HUES64 (cell line): ENCODE results near the gene TPPP2.
"Not testable (repeated sequence)": the region's sequence is repeated elsewhere in the genome, so short reads cannot be mapped to it uniquely, and the experiment has no call there.

ENCODE experiments used
- H3K27ac ChIP-seq: 2 replicates; pipeline ENCODE4 v1.7.0; 2013; ENCODE audit warnings: low read depth, low read length, inconsistent platforms
- H3K27me3 ChIP-seq: 2 replicates; pipeline ENCODE4 v1.6.1; 2013; ENCODE audit warnings: mild to moderate bottlenecking, low read length; ENCODE audit not compliant: insufficient read depth
- H3K36me3 ChIP-seq: 2 replicates; pipeline ENCODE4 v1.6.1; 2013; ENCODE audit warnings: mild to moderate bottlenecking, low read length; ENCODE audit not compliant: insufficient read depth
- H3K4me1 ChIP-seq: 2 replicates; pipeline ENCODE4 v1.6.1; 2013; ENCODE audit warnings: mild to moderate bottlenecking, low read length, moderate library complexity; ENCODE audit not compliant: insufficient read depth
- H3K4me3 ChIP-seq: 2 replicates; pipeline ENCODE4 v1.5.1; 2013; ENCODE audit warnings: mild to moderate bottlenecking, low read length, moderate library complexity
- H3K9ac ChIP-seq: 2 replicates; pipeline ENCODE4 v1.6.1; 2013; ENCODE audit warnings: mild to moderate bottlenecking, low read depth, low read length
- H3K9me3 ChIP-seq: 2 replicates; pipeline ENCODE4 v1.6.1; 2013; ENCODE audit warnings: low read depth, low read length; ENCODE audit not compliant: insufficient read depth
- WGBS: fragments of 150-250, 120-280 bp; methylation state at CpG from one replicate; pipeline ENCODE4 v1.1.7; 2013; ENCODE audit warnings: missing lambda C conversion rate; 5-methylcytosine and 5-hydroxymethylcytosine counted together

The TPPP2 gene

DNA sequence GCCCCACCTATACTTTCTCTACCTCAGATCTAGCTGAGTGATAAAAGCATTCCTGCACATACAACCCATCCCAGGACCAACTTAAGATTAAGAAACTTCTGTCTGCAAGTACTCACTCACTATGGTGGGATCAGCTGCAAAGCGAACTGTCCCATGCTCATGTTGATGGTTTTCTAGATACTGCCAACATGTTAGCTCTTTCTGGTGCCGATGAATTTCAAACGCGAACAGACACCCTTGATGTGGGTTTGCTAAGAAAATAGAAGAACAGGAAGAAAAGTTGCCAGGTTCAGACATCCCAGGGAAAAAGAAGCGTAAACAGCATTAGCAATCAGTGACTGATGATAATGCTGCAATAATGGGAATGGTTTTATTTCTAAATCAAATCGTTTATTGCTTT is 32.5 kb upstream of the TPPP2 start:
- H3K36me3 ChIP-seq: peaks cover 50% of the 10 kb centered on the region
- no peaks in the 10 kb centered on the region for H3K27me3 ChIP-seq
- H3K4me3 ChIP-seq: no peak overlapping the region
- 93% methylated on average over 5 of the region's 6 CpGs for WGBS
- no peak overlapping the region for H3K27ac ChIP-seq
- H3K9me3 ChIP-seq: no peaks in the 10 kb centered on the region
- H3K9ac ChIP-seq: no peak overlapping the region
- peaks cover 10% of the 10 kb centered on the region for H3K4me1 ChIP-seq

GRCh38 chr14:20998139-20998538 is 31.9 kb upstream of the TPPP2 start:
- 83% methylated on average over 3 of the region's 3 CpGs for WGBS
- Histone ChIP-seq H3K4me3 (no peak overlapping the region), H3K27ac (no peak overlapping the region; the same call in 1 of the 2 replicates), H3K27me3 (no peaks in the 10 kb centered on the region), H3K36me3 (peaks cover 44% of the 10 kb centered on the region), H3K9me3 (no peaks in the 10 kb centered on the region), H3K9ac (no peak overlapping the region), H3K4me1 (peaks cover 10% of the 10 kb centered on the region)

DNA sequence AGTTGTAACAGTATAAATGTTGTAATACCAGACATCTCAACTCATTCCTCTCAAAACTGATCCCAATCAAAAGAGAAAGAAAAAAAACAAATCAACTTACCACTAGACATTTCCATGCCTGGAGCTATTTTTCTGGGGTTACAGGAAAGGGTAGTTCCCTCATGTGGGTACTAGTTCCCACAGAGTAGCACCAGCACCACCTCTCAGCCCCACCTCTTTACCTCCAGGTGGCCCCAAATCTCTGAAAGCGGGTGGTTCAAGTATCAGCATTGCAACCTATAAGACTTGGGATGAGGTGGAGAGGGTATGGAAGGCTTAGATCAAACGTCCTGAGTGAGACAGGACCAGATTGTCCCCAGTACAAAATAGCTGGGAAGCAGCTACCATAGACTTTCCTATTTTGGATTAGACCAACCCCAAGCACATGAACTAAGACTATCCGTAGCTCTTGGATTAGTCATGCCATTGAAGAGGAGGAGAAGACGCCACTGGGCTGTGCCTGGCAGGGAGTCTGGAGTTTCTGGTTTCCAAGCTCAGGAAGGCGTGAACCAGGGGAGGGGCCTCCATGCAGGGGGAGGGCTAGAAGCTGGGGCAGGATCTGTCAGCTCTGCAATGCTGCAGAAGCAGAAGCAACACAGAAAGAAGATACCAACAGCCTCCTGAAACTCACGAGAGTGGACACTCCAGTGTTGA is 31.2 kb upstream of the TPPP2 start, which contains the start of gene SLC39A2:
TSS of gene SLC39A2 (plus strand) at position 620 of the 693 bp plus-strand sequence. CDS start 154 bp downstream, outside the sequence.
- Histone ChIP-seq H3K4me1 (peaks cover 10% of the 10 kb centered on the region), H3K4me3 (peak within 1 kb of the TSS; percentile 23; the same call in 1 of the 2 replicates), H3K27me3 (no peaks in the 10 kb centered on the region), H3K9ac (no peak within 1 kb of the TSS), H3K27ac (no peak within 1 kb of the TSS; the same call in 1 of the 2 replicates), H3K9me3 (no peaks in the 10 kb centered on the region), H3K36me3 (peaks cover 39% of the 10 kb centered on the region)
- WGBS: 26% methylated on average over 6 of the region's 6 CpGs

- Histone ChIP-seq H3K36me3 (peaks cover 31% of the 10 kb centered on the region), H3K27ac (no peak overlapping the region), H3K27me3 (no peaks in the 10 kb centered on the region), H3K4me3 (no peak overlapping the region), H3K4me1 (peaks cover 10% of the 10 kb centered on the region), H3K9ac (no peak overlapping the region), H3K9me3 (no peaks in the 10 kb centered on the region)
- WGBS: 90% methylated on average over 4 of the region's 4 CpGs
Observed at GRCh38 chr14:20999591-20999990, 30.4 kb upstream of the TPPP2 start.

GRCh38 chr14:21001218-21001617 is 28.8 kb upstream of the TPPP2 start:
- Histone ChIP-seq H3K4me1 (peaks cover 10% of the 10 kb centered on the region), H3K9ac (no peak overlapping the region), H3K4me3 (no peak overlapping the region), H3K27me3 (no peaks in the 10 kb centered on the region), H3K27ac (no peak overlapping the region), H3K9me3 (no peaks in the 10 kb centered on the region), H3K36me3 (peaks cover 15% of the 10 kb centered on the region)
- 82% methylated on average over 5 of the region's 7 CpGs for WGBS

DNA sequence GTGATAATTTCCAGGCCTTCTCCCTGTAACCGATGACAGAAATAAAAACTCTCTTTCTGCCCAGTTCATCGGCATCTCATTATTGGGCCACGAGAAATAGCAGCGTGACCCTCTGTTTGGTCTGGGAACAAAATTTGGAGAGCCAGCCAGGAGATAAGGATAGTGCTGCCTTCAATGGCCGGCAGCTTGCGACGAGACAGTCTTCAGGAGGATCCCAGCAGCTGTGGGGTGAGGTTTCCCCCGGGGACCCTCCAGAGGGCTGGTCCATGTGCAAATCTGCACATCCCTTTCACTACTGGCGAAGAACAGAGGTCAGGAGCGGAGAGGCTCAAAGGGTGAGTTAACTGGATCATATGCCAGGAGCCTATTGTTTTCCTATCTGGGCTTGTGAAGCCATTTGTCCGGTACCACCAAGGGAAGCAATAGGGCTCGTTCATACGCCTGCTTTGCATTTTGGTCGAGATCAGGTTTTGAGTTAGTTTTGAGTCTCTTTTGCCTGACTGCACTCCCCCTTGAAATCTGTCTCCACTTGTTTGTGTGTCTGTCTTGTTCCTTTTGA is 26.1 kb upstream of the TPPP2 start:
- no peaks in the 10 kb centered on the region for H3K36me3 ChIP-seq
- no peak overlapping the region for H3K4me3 ChIP-seq
- no peaks in the 10 kb centered on the region for H3K27me3 ChIP-seq
- WGBS: 93% methylated on average over 14 of the region's 14 CpGs
- H3K9me3 ChIP-seq: no peaks in the 10 kb centered on the region
- H3K27ac ChIP-seq: no peak overlapping the region
- H3K4me1 ChIP-seq: peaks cover 1% of the 10 kb centered on the region
- no peak overlapping the region for H3K9ac ChIP-seq

DNA sequence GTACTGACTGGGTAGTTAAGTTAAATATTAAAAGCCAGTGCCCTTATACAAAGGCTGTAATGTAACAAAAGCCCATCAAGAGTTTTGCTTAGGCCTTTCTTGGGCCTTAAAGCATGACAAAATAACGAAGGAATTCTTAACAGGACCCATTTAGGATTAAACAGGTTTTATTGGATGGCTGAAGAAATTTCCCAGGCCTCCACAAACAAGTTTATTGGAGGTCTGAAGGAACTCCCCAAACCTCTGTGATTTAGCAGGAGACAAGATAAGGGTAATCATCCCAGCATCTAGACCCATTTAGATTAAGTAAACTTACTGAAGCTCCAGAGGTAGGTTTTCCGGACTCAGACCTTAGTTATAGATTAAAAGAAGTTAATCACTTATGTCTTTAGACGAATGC is 20.3 kb upstream of the TPPP2 start:
- H3K27me3 ChIP-seq, H3K36me3 ChIP-seq, H3K4me3 ChIP-seq, H3K4me1 ChIP-seq, H3K9me3 ChIP-seq, H3K9ac ChIP-seq, H3K27ac ChIP-seq: not testable (repeated sequence)
- WGBS: 83% methylated on average over 1 of the region's 3 CpGs

DNA sequence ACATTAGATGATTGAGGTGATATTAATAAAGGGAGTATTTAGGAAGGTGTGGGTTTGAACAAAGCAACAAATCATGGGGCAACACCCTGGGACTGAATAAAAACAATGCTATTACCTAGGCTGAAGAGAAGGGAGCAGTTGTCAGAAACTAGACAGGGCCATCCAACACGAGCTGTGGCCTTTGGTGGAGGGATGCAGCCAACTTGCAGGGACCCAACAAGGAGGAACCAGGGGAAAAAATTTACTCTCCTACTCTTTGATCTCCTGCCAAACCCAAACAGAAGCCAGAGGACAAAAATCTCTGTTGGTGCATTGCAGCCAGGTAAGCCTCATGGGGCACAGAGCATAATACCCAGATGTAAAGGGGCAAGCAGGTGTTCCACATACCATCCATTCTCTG is 18.9 kb upstream of the TPPP2 start:
- H3K4me3 ChIP-seq: no peak overlapping the region
- 71% methylated on average over 1 of the region's 1 CpG for WGBS
- H3K36me3 ChIP-seq: no peaks in the 10 kb centered on the region
- no peak overlapping the region for H3K9ac ChIP-seq
- no peak overlapping the region for H3K27ac ChIP-seq
- H3K27me3 ChIP-seq: 0 out of 2 replicates have a peak, but pooled peaks cover 3% of the 10 kb centered on the region
- no peaks in the 10 kb centered on the region for H3K9me3 ChIP-seq
- peaks cover 9% of the 10 kb centered on the region for H3K4me1 ChIP-seq

DNA sequence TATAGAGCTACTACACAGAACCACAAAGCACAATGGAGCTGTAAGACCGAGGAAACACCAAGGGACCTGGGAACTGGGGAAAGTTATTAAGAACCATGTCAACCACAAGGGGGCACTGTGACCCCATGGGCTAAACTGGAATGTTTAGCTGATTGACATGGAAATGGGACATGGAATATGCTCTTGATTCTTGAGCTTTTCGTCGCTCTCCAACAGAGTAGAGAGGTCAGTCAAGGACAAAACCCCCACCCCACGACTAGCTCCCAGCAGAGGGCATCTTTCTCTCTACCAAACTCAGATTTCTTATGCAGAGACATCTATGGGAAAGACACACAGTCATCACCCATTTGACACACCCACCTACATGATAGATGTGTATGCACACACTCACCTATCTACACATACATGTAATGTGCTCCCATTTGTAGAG is 15.2 kb upstream of the TPPP2 start:
- H3K4me1 ChIP-seq: peaks cover 4% of the 10 kb centered on the region; the same call in 1 of the 2 replicates
- WGBS: 2% methylated on average over 4 of the region's 4 CpGs
- no peak overlapping the region for H3K9ac ChIP-seq
- no peaks in the 10 kb centered on the region for H3K9me3 ChIP-seq
- H3K36me3 ChIP-seq: no peaks in the 10 kb centered on the region; the same call in 1 of the 2 replicates
- H3K4me3 ChIP-seq: no peak overlapping the region
- H3K27me3 ChIP-seq: 0 out of 2 replicates have a peak, but pooled peaks cover 3% of the 10 kb centered on the region
- no peak overlapping the region for H3K27ac ChIP-seq

- Histone ChIP-seq H3K9ac (no peak overlapping the region), H3K27me3 (0 out of 2 replicates have a peak, but pooled peaks cover 3% of the 10 kb centered on the region)
Observed at GRCh38 chr14:21015312-21015711, 14.7 kb upstream of the TPPP2 start.

GRCh38 chr14:21016413-21017190 is 13.4 kb upstream of the TPPP2 start:
- H3K36me3 ChIP-seq: no peaks in the 10 kb centered on the region; the same call in 1 of the 2 replicates
- H3K9ac ChIP-seq: no peak overlapping the region
- 87% methylated on average over 9 of the region's 9 CpGs for WGBS
- no peak overlapping the region for H3K4me3 ChIP-seq
- H3K27ac ChIP-seq: no peak overlapping the region
- no peaks in the 10 kb centered on the region for H3K9me3 ChIP-seq
- 0 out of 2 replicates have a peak, but pooled peaks cover 3% of the 10 kb centered on the region for H3K27me3 ChIP-seq
- peaks cover 4% of the 10 kb centered on the region; the same call in 1 of the 2 replicates for H3K4me1 ChIP-seq

More at GRCh38 chr14:21015312-21015711, 14.7 kb upstream of the TPPP2 start:
- Histone ChIP-seq H3K36me3 (no peaks in the 10 kb centered on the region; the same call in 1 of the 2 replicates), H3K4me1 (peaks cover 4% of the 10 kb centered on the region; the same call in 1 of the 2 replicates), H3K27ac (no peak overlapping the region), H3K4me3 (no peak overlapping the region), H3K9me3 (no peaks in the 10 kb centered on the region)
- 86% methylated on average over 6 of the region's 6 CpGs for WGBS
